CD4-positive, alpha-beta T cell (primary cell): Measurements from ENCODE around the gene TMEM91. TPM values are rescaled to one million over a fixed set of nuclear protein-coding genes. Genes with fewer than 3 reads are reported as not detected.

Experiments
- ATAC-seq: fragments of 200-7000 bp; cut with Tn5 transposase; one replicate; pipeline ENCODE4 v1.10.0; 2022; ENCODE audit warnings: mild to moderate bottlenecking; ENCODE audit not compliant: poor library complexity
- CTCF ChIA-PET: fragments of 350-600 bp; sonication (Branson Sonifier 250); formaldehyde crosslinking; loops from one replicate; lab custom pipeline; 2021; ENCODE audit warnings: antibody characterized with exemption, inconsistent platforms; lab: Charles Lee
- POLR2A ChIA-PET: fragments of 350-600 bp; sonication (Branson Sonifier 250); formaldehyde crosslinking; loops from one replicate; lab custom pipeline; 2021; ENCODE audit warnings: antibody characterized with exemption, inconsistent platforms; lab: Charles Lee
- DNase-seq, 14 experiments: peaks; one replicate each; pipeline ENCODE4 v3.0.0-alpha.2; 2013 to 2020; ENCODE audit warnings: mixed read lengths in 2 of 14
- H3K27ac ChIP-seq, 2 donors: one replicate each; pipeline versions ENCODE4 v1.5.1 to v1.7.0; 2013; ENCODE audit warnings: low read length in 2 of 2, low read depth in 1 of 2, mild to moderate bottlenecking in 1 of 2
- H3K27me3 ChIP-seq, 2 experiments: 1 replicate in 1 of 2; 2 replicates in 1 of 2; pipeline versions ENCODE4 v1.6.1 to v1.7.0; 2013; ENCODE audit warnings: low read length in 2 of 2, control low read depth in 1 of 2, mild to moderate bottlenecking in 1 of 2, moderate library complexity in 1 of 2; ENCODE audit not compliant: insufficient read depth in 2 of 2, control insufficient read depth in 1 of 2
- H3K36me3 ChIP-seq: one replicate; pipeline ENCODE4 v1.6.1; 2013; ENCODE audit warnings: low read length, control low read depth; ENCODE audit not compliant: insufficient read depth
- H3K4me1 ChIP-seq: one replicate; pipeline ENCODE4 v1.6.1; 2013; ENCODE audit warnings: low read length, control low read depth; ENCODE audit not compliant: insufficient read depth
- H3K4me3 ChIP-seq: one replicate; pipeline ENCODE4 v1.5.1; 2013; ENCODE audit warnings: mild to moderate bottlenecking, low read length, moderate library complexity
- H3K9me3 ChIP-seq, 2 experiments: 1 replicate in 1 of 2; 2 replicates in 1 of 2; pipeline versions ENCODE4 v1.6.1 to v1.7.0; 2013; ENCODE audit warnings: low read length in 2 of 2, mild to moderate bottlenecking in 2 of 2, control low read depth in 1 of 2, moderate library complexity in 1 of 2; ENCODE audit not compliant: control insufficient read depth in 1 of 2, insufficient read depth in 1 of 2
- H3K27ac Mint-ChIP-seq: one replicate; pipeline ENCODE4 v1.8.0; 2020; ENCODE audit warnings: mixed read lengths
- H3K27me3 Mint-ChIP-seq: one replicate; pipeline ENCODE4 v1.8.0; 2021; ENCODE audit warnings: mixed read lengths
- H3K36me3 Mint-ChIP-seq: one replicate; pipeline ENCODE4 v1.8.0; 2021; ENCODE audit warnings: low read depth, mixed read lengths
- H3K4me1 Mint-ChIP-seq: one replicate; pipeline ENCODE4 v1.8.0; 2021; ENCODE audit warnings: low read depth, mixed read lengths
- H3K4me3 Mint-ChIP-seq: one replicate; pipeline ENCODE4 v1.8.0; 2020; ENCODE audit warnings: mild to moderate bottlenecking, mixed read lengths
- H3K9me3 Mint-ChIP-seq: one replicate; pipeline ENCODE4 v1.8.0; 2020; ENCODE audit warnings: mixed read lengths
- CTCF ChIP-seq: fragments of 200-600 bp; IDR thresholded peaks from one replicate; pipeline ENCODE4 v1.8.0; 2022; ENCODE audit warnings: antibody characterized with exemption, mild to moderate bottlenecking
- intact Hi-C, 2 experiments: fragments of 100-400 bp; cut with DNase I in 1 of 2; cut with micrococcal nuclease in 1 of 2; formaldehyde crosslinking; loops; one replicate each; pipeline versions ENCODE4 v1.15.1 to v1.9.0; 2023 to 2025; cut with DNase I, micrococcal nuclease
- total RNA-seq, 174 experiments: library from RNA in 2 of 174; stranded (reverse) in 2 of 174; gene quantifications; one replicate each; pipeline ENCODE4 v1.2.3 and lab custom pipeline; 2021 to 2026

The TMEM91 gene
- total RNA-seq, 2 experiments from 2014 or later, result 6.8 to 7.7 TPM

GRCh38 chr19:41356984-41357739 is 19.2 kb upstream of the TMEM91 start:
- Histone ChIP-seq H3K4me3 (peak overlapping the region; percentile 18), H3K27ac (peak overlapping the region; percentile 58 to 69), H3K9me3 (no peaks in the 10 kb centered on the region), H3K36me3 (peaks cover 3% of the 10 kb centered on the region), H3K27me3 (no peaks in the 10 kb centered on the region), H3K4me1 (peaks cover 61% of the 10 kb centered on the region)
- H3K9me3 Mint-ChIP-seq, result no peaks in the 10 kb centered on the region
- CTCF ChIA-PET, result no interaction called here
- TF ChIP-seq CTCF, result no peak
- ATAC-seq (no peak), DNase-seq (peak in 5 of 14 experiments; percentile 51 to 63 (median 53))
- peak overlapping the region; percentile 93 for H3K27ac Mint-ChIP-seq
- peaks cover 66% of the 10 kb centered on the region for H3K4me1 Mint-ChIP-seq
- intact Hi-C loops, result loop anchor here in 1 of 2 experiments (10.0 kb wide), 1 partner anchor 1392 kb away; no protein-coding TSS in a partner anchor
- peaks cover 21% of the 10 kb centered on the region for H3K36me3 Mint-ChIP-seq
- POLR2A ChIA-PET, result interaction anchor here (1.0 to 1.4 kb wide), 4 partner anchors 30 to 607 kb away, joined by 3 to 11 read pairs (median 3); partner anchors contain the start of genes ACTMAP, CCDC97 and HNRNPUL1
- H3K4me3 Mint-ChIP-seq, result peak overlapping the region; percentile 78
- no peaks in the 10 kb centered on the region for H3K27me3 Mint-ChIP-seq

GRCh38 chr19:41357746-41358145 is 18.6 kb upstream of the TMEM91 start:
- no peaks in the 10 kb centered on the region for H3K27me3 Mint-ChIP-seq
- ATAC-seq (no peak), DNase-seq (no peak)
- ChIA-PET POLR2A (interaction anchor here (0.6 to 1.1 kb wide), 3 partner anchors 20 to 95 kb away, joined by 3 to 11 read pairs (median 3); partner anchors contain the start of gene HNRNPUL1), CTCF (no interaction called here)
- no peak overlapping the region for H3K4me3 ChIP-seq
- H3K27ac Mint-ChIP-seq, result peak overlapping the region; percentile 93
- no peak for TF ChIP-seq CTCF
- H3K4me3 Mint-ChIP-seq, result peak overlapping the region; percentile 79
- peaks cover 66% of the 10 kb centered on the region for H3K4me1 ChIP-seq
- peaks cover 22% of the 10 kb centered on the region for H3K36me3 Mint-ChIP-seq
- peaks cover 69% of the 10 kb centered on the region for H3K4me1 Mint-ChIP-seq
- intact Hi-C loops, result loop anchor here in 1 of 2 experiments (10.0 kb wide), 1 partner anchor 1393 kb away; no protein-coding TSS in a partner anchor
- peak overlapping the region; percentile 46 to 58 for H3K27ac ChIP-seq
- no peaks in the 10 kb centered on the region for H3K9me3 Mint-ChIP-seq
- H3K36me3 ChIP-seq, result peaks cover 3% of the 10 kb centered on the region
- no peaks in the 10 kb centered on the region for H3K9me3 ChIP-seq
- H3K27me3 ChIP-seq, result no peaks in the 10 kb centered on the region

- no peak for DNase-seq
- intact Hi-C loops, result loop anchor here (5.0 to 10.0 kb wide), 3 partner anchors 32 to 1395 kb away; partner anchors contain the start of gene ZNF574 (in 1 of the 2)
Observed at GRCh38 chr19:41359741-41360140, 16.6 kb upstream of the TMEM91 start.

More at GRCh38 chr19:41359741-41360140, 16.6 kb upstream of the TMEM91 start:
- CTCF ChIA-PET, result interaction anchor here (0.7 kb wide), 1 partner anchor 1391 kb away, joined by 3 read pairs; no protein-coding TSS in a partner anchor
- POLR2A ChIA-PET, result no interaction called here
- no peak overlapping the region for H3K4me3 ChIP-seq
- H3K27me3 Mint-ChIP-seq, result no peaks in the 10 kb centered on the region
- no peaks in the 10 kb centered on the region for H3K9me3 ChIP-seq
- H3K4me1 Mint-ChIP-seq, result peaks cover 80% of the 10 kb centered on the region
- no peak for ATAC-seq
- peaks cover 3% of the 10 kb centered on the region for H3K36me3 ChIP-seq
- H3K4me3 Mint-ChIP-seq, result no peak overlapping the region
- H3K9me3 Mint-ChIP-seq, result no peaks in the 10 kb centered on the region
- H3K27ac Mint-ChIP-seq, result no peak overlapping the region
- no peak overlapping the region for H3K27ac ChIP-seq
- no peaks in the 10 kb centered on the region for H3K27me3 ChIP-seq
- H3K36me3 Mint-ChIP-seq, result peaks cover 26% of the 10 kb centered on the region
- TF ChIP-seq CTCF, result no peak
- peaks cover 73% of the 10 kb centered on the region for H3K4me1 ChIP-seq
